GM19193 (cell line): ENCODE data around the gene TOP3B.

ENCODE experiments used
- POLR2A ChIP-seq: IDR thresholded peaks from 4 replicates; pipeline ENCODE4 v1.6.1; 2011; ENCODE audit not compliant: insufficient read depth, insufficient read length; ENCODE audit errors: extremely low read depth

The TOP3B gene

GRCh38 chr22:21982338-21982965, at the start of gene TOP3B:
Gene TOP3B, minus strand, starts transcription at chr22:21982787. Its CDS starts 7,078 bp downstream, at chr22:21975709.
- TF ChIP-seq POLR2A: peak; percentile 91

DNA sequence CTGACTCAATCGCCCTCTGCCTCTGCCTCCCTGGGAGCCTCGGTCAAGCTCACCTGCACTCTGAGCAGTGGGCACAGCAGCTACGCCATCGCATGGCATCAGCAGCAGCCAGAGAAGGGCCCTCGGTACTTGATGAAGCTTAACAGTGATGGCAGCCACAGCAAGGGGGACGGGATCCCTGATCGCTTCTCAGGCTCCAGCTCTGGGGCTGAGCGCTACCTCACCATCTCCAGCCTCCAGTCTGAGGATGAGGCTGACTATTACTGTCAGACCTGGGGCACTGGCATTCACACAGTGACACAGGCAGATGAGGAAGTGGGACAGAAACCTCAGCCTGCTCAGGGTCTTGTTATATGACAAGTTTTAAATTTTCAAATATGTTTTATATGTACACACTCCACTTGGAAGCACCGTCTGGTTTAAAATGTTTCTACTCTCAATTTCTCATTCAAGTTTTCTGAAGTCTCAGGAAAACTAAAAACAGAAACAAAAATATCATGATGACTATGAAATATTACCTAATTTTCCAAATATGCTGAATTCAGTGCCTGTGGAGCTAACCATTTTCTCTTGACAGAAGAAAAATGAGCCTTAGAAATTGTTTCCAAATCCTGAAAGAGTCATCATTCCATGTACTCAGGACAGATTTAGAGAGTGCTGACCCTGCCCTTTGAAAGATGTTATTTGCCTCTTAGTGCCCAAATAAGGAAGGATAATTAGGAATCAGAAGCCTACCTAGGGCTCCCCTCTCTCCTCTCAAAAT, 48.8 kb upstream of the TOP3B start:
- TF ChIP-seq POLR2A: no peak

GRCh38 chr22:22030493-22031182, 48.1 kb upstream of the TOP3B start:
- peak; percentile 85 for TF ChIP-seq POLR2A

GRCh38 chr22:22027955-22028354, 45.4 kb upstream of the TOP3B start:
- TF ChIP-seq POLR2A: no peak

GRCh38 chr22:22026157-22026831, 43.7 kb upstream of the TOP3B start:
- no peak for TF ChIP-seq POLR2A

DNA sequence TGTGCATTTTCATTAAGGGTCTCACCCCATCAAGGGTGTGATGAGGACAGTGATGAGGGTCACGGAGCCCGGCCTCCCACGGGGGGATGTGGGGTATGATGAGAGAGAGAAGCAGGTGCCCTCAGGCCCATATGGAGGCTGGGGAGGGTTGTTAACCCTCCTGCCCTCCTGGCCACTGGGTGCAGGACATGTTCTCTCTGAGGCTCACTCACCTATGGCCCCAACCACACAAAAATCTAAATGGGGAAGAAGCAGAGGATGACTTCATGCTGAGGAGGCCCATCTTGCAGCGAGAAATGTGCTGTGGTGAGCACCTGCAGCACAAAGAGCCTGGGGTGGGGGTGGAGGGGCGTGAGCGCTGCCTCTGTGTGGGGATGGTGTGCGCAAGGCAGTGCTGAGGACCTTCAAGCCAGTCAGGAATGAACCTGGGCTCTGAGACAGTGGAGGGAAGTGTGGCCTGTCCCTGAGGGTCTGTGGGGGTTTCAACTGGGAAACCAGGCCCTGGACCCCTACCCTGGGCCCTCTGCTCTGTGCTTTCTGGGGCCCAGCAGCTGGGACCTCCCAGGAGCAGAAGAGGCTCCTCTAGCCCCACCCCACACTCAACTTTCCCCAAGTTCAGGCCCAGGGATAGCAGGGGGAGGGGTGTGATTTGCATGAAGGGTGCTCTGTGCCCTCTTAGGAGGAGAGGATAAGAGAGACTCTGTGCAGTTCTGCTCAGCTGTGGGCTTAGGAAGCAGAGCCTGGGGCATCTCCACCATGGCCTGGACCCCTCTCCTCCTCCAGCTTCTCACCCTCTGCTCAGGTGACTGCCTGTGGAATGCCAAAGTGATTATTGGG, 43.0 kb upstream of the TOP3B start:
- peak; percentile 67 for TF ChIP-seq POLR2A

- no peak for TF ChIP-seq POLR2A
These were observed 41.9 kb upstream of the TOP3B start for GRCh38 chr22:22024440-22024839.

DNA sequence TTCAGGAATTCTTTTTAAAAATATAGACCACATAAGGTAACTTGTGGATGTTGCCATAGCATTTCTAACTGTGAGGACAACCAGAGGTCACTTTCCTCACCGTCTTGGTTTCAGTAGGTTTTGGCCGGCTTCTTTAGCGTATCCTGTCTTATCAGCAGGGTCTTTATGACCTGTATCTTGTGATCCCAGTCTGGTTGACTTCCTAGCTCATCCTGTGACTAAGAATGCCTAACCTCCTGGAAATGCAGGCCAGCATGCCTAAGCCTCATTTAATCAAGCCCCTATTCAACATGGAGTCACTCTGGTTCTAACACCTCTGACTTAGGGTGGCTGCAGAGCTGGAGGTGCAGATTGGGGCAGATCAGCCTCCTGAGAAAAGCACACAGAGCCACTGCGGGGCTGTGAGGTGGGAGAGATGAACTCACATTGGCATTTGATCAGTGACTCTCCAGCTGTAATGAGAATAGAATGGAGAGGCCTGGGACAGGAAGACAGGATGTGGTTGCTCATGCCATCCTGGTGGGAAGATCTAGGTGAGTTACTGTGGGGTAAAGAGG, 41.1 kb upstream of the TOP3B start:
- no peak for TF ChIP-seq POLR2A

GRCh38 chr22:22022947-22023534, 40.5 kb upstream of the TOP3B start:
- no peak for TF ChIP-seq POLR2A

GRCh38 chr22:22022255-22022840, 39.8 kb upstream of the TOP3B start:
- no peak for TF ChIP-seq POLR2A

- no peak for TF ChIP-seq POLR2A
These were observed 38.7 kb upstream of the TOP3B start for GRCh38 chr22:22021162-22021750.

GRCh38 chr22:22020425-22020852, 37.9 kb upstream of the TOP3B start:
- no peak for TF ChIP-seq POLR2A
